ENCODE results near the gene USP9X.

Gene USP9X

DNA sequence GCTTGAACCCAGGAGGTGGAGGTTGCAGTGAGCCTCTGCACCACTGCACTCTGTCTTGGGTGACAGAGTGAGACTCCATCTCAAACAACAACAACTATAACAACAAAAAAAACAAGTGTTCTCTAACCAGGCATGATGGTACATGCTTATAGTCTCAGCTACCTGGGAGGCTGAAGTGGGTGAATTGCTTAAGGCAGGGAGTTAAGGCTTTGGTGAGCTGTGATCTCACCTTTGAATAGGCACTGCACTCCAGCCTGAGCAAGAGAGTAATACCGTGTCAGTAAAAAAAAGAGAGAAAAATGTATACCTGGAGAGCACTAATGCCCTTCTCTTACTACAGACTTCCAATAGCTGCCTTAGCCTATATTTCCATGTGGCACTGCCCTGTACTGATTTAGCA, 18.9 kb upstream of the USP9X start:
- DNase-seq (ENCODE audit: low read depth), result no peak
- H3K4me3 ChIP-seq (ENCODE audit: low read depth, low read length), result no peak overlapping the region
- TF ChIP-seq, protein P1, sequence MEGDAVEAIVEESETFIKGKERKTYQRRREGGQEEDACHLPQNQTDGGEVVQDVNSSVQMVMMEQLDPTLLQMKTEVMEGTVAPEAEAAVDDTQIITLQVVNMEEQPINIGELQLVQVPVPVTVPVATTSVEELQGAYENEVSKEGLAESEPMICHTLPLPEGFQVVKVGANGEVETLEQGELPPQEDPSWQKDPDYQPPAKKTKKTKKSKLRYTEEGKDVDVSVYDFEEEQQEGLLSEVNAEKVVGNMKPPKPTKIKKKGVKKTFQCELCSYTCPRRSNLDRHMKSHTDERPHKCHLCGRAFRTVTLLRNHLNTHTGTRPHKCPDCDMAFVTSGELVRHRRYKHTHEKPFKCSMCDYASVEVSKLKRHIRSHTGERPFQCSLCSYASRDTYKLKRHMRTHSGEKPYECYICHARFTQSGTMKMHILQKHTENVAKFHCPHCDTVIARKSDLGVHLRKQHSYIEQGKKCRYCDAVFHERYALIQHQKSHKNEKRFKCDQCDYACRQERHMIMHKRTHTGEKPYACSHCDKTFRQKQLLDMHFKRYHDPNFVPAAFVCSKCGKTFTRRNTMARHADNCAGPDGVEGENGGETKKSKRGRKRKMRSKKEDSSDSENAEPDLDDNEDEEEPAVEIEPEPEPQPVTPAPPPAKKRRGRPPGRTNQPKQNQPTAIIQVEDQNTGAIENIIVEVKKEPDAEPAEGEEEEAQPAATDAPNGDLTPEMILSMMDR (IDR thresholded peaks at IDR 0.05; ENCODE audit: insufficient read depth, low read depth, low read length, missing control alignments), result no peak

DNA sequence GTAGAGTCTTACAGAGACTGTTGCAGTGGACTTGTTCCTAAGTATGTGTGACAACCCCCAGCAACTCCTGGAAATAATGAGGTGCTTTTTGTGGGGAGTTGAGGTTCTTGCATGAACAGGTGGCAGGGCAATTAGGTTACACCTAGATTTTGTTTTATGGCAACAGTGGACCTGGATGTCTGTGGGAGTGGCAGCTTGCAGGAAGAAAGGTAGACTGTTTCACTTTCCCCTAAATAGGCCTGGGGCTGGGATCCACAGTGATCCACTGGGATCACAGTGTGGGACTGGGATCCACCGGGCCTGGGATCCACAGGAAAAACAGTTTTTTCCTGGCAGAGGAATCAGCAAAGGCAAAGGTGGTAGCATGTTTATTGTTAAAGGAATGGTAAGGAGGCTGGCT, 18.3 kb upstream of the USP9X start:
- H3K4me3 ChIP-seq (ENCODE audit: low read depth, low read length), result no peak overlapping the region
- TF ChIP-seq, protein P1 (IDR thresholded peaks at IDR 0.05; ENCODE audit: insufficient read depth, low read depth, low read length, missing control alignments), result no peak
- DNase-seq (ENCODE audit: low read depth), result no peak

DNA sequence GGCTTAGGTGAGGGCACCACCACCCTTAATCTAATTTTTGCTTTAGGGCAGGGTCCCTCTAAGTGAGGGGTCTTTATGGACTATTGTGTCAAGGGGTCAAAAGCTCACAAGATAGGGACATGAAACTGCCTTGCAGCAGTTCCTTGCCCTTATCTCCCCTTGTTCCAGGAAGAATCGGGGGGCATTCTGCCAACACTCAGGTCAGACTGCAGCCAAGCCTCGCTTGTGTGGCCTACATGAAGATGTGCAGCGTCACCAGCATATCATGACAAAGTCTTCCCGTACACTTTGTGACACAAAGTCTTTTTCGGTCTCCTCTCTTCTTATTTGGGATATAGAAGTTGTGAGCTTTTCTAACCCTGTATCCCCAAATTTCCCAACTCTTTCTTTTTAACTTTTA, 17.5 kb upstream of the USP9X start:
- TF ChIP-seq, protein P1 (IDR thresholded peaks at IDR 0.05; ENCODE audit: insufficient read depth, low read depth, low read length, missing control alignments), result no peak

GRCh38 chrX:41076742-41077141, 8.5 kb upstream of the USP9X start:
- TF ChIP-seq, protein P1 (IDR thresholded peaks at IDR 0.05; ENCODE audit: insufficient read depth, low read depth, low read length, missing control alignments), result no peak
- DNase-seq (ENCODE audit: low read depth), result no peak
- H3K4me3 ChIP-seq (ENCODE audit: low read depth, low read length), result no peak overlapping the region

More for the DNA sequence above, 17.5 kb upstream of the USP9X start:
- no peak overlapping the region for H3K4me3 ChIP-seq (ENCODE audit: low read depth, low read length)
- DNase-seq (ENCODE audit: low read depth), result no peak

DNA sequence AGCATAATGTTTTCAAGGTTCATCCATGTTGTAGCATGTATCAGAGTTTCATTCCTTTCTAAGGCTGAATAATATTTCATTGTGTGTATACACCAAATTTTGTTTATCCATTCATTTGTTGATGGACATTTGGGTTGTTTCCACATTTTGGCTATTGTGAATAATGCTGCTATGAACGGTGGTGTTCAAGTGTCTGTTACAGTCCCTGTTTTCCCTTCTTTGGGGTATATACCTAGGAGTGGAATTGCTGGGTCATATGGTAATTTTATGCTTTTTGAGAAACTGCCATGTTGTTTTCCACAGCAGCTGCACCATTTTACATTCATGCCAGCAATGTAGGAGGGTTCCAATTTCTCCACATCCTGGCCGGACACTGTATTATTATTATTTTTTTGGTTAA, 3.4 kb upstream of the USP9X start:
- H3K4me3 ChIP-seq (ENCODE audit: low read depth, low read length), result no peak overlapping the region
- TF ChIP-seq, protein P1 (IDR thresholded peaks at IDR 0.05; ENCODE audit: insufficient read depth, low read depth, low read length, missing control alignments), result no peak
- DNase-seq (ENCODE audit: low read depth), result no peak

GRCh38 chrX:41082783-41083182, 2.5 kb upstream of the USP9X start:
- DNase-seq (ENCODE audit: low read depth), result no peak

More at GRCh38 chrX:41082783-41083182, 2.5 kb upstream of the USP9X start:
- H3K4me3 ChIP-seq (ENCODE audit: low read depth, low read length), result no peak overlapping the region
- TF ChIP-seq, protein P1 (IDR thresholded peaks at IDR 0.05; ENCODE audit: insufficient read depth, low read depth, low read length, missing control alignments), result no peak

Data from GM12865 (cell line).